ENCODE measurements around the gene DERL2. TPM values are rescaled to one million over a fixed set of nuclear protein-coding genes. Genes with fewer than 3 reads are reported as not detected.

The DERL2 gene
- 10 to 100 TPM; 76.6 to 76.8 TPM for total RNA-seq

GRCh38 chr17:5485270-5486205 is at the start of gene DERL2:
Gene DERL2 (minus strand): TSS chr17:5486178. CDS start chr17:5486161, 17 bp downstream.
- Mint-ChIP-seq H3K4me3 (peak within 1 kb of the TSS; percentile 90), H3K36me3 (ENCODE audit: low read depth) (peaks cover 74% of the 10 kb centered on the region), H3K4me1 (peaks cover 59% of the 10 kb centered on the region), H3K9me3 (no peaks in the 10 kb centered on the region), H3K27me3 (no peaks in the 10 kb centered on the region), H3K27ac (peak within 1 kb of the TSS; percentile 96)
- DNase-seq: no peak
- ChIA-PET POLR2A (interaction anchor here (0.6 to 4.0 kb wide), 25 partner anchors 10 to 1272 kb away, joined by 3 to 46 read pairs (median 4); partner anchors contain the start of genes C1QBP, DHX33, NLRP1 and NUP88), CTCF (interaction anchor here (0.7 to 2.6 kb wide), 7 partner anchors 15 to 293 kb away, joined by 3 to 9 read pairs (median 3); partner anchors contain the start of genes C1QBP and DHX33)

- H3K27me3 Mint-ChIP-seq: no peaks in the 10 kb centered on the region
- ChIA-PET CTCF (no interaction called here), POLR2A (no interaction called here)
- DNase-seq: no peak
- peaks cover 76% of the 10 kb centered on the region for H3K36me3 Mint-ChIP-seq (ENCODE audit: low read depth)
- H3K27ac Mint-ChIP-seq: no peak overlapping the region
- no peaks in the 10 kb centered on the region for H3K4me1 Mint-ChIP-seq
- H3K9me3 Mint-ChIP-seq: no peaks in the 10 kb centered on the region
- no peak overlapping the region for H3K4me3 Mint-ChIP-seq
Observed at GRCh38 chr17:5535436-5535835, 49.5 kb upstream of the DERL2 start.

GRCh38 chr17:5533486-5534315 is 47.7 kb upstream of the DERL2 start:
- no peaks in the 10 kb centered on the region for H3K9me3 Mint-ChIP-seq
- ChIA-PET CTCF (no interaction called here), POLR2A (no interaction called here)
- H3K36me3 Mint-ChIP-seq (ENCODE audit: low read depth): peaks cover 74% of the 10 kb centered on the region
- no peak for DNase-seq
- H3K27me3 Mint-ChIP-seq: no peaks in the 10 kb centered on the region
- no peak overlapping the region for H3K4me3 Mint-ChIP-seq
- H3K27ac Mint-ChIP-seq: no peak overlapping the region
- H3K4me1 Mint-ChIP-seq: no peaks in the 10 kb centered on the region

DNA sequence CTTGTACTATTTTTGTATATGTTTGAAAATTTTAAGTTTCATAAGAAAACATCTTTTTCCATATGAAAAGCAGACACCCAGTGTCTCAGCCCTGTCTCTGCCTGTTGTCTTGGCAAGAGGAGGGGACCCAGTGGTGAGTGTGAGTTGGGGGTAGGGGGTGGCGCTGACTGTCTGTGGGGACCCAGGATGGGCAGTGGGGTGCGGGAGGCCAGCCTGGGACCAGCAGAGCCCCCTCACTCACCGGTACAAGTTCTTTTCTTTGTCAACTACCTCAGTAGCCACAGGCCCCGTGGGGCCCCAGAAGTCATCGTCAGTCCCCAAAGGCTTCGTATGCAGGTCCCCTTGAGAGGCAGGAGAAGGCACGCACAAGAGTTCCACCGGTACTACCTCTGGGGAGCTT is 46.6 kb upstream of the DERL2 start:
- Mint-ChIP-seq H3K4me1 (peaks cover under 1% of the 10 kb centered on the region), H3K27me3 (no peaks in the 10 kb centered on the region), H3K36me3 (ENCODE audit: low read depth) (peaks cover 72% of the 10 kb centered on the region), H3K4me3 (no peak overlapping the region), H3K9me3 (no peaks in the 10 kb centered on the region), H3K27ac (no peak overlapping the region)
- CTCF ChIA-PET: no interaction called here
- DNase-seq: no peak
- POLR2A ChIA-PET: interaction anchor here (1.0 kb wide), 1 partner anchor 17 kb away, joined by 3 read pairs; no protein-coding TSS in a partner anchor

DNA sequence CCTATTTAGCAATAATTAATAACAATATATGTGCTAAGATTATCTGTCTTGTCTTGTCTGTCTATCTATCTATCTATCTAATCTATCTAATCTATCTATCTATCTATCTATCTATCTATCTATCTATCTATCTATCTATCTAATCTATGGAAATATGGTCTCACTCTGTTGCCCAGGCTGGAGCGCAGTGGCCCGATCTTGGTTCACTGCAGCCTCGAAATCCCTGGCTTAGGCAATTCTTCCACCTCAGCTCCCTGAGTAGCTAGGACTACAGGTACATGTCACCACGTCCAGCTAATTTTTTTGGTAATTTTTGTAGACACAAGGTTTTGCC is 45.1 kb upstream of the DERL2 start:
- Mint-ChIP-seq H3K9me3 (no peaks in the 10 kb centered on the region), H3K4me3 (no peak overlapping the region), H3K27ac (no peak overlapping the region), H3K27me3 (no peaks in the 10 kb centered on the region), H3K4me1 (peaks cover 11% of the 10 kb centered on the region), H3K36me3 (ENCODE audit: low read depth) (peaks cover 74% of the 10 kb centered on the region)
- no peak for DNase-seq
- POLR2A ChIA-PET: no interaction called here
- CTCF ChIA-PET: no interaction called here

DNA sequence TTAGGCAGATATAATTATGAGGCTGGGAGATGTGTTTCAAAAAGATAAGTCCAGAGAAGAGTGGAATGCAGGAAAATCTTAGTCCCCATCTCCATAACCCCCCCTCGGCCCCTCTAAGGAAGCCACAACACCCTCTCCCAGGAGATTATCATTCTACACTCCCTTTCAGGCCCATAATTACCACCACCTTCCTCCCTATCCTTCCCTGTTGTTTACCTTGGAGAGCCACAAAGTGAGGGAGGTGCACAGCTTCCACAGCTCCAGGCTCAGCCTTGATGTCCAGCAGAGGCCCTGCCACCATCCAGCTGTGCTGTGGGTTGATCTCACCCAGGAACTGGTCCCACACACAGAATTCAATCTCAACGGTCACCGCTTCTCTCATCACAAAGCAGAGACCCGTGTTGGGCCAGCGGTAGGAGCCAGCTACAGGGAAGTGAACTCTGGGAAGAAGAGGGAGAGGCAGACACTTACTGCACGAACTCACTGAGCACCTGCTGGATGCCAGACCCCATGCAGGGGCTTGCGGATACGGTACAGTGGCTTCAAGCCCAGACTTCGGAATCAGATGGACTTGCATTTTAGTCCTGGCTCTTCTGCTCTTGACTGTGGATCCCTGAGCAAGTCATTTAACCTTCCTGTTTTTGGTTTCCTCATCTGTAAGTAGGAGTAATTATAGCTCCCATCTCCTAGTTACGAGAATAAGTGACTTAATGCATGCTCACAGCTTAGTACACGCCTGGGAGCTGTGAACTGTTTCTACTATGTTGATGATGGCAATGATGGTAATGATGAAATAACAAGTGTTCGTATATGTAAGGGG is 44.5 kb upstream of the DERL2 start:
- Mint-ChIP-seq H3K9me3 (no peaks in the 10 kb centered on the region), H3K4me1 (peaks cover 11% of the 10 kb centered on the region), H3K36me3 (ENCODE audit: low read depth) (peaks cover 70% of the 10 kb centered on the region), H3K4me3 (no peak overlapping the region), H3K27ac (no peak overlapping the region), H3K27me3 (no peaks in the 10 kb centered on the region)
- no peak for DNase-seq
- POLR2A ChIA-PET: no interaction called here
- CTCF ChIA-PET: interaction anchor here (0.6 kb wide), 1 partner anchor 153 kb away, joined by 5 read pairs; no protein-coding TSS in a partner anchor

- Mint-ChIP-seq H3K4me3 (no peak overlapping the region), H3K27me3 (no peaks in the 10 kb centered on the region), H3K36me3 (ENCODE audit: low read depth) (peaks cover 70% of the 10 kb centered on the region), H3K27ac (no peak overlapping the region), H3K4me1 (peaks cover 11% of the 10 kb centered on the region), H3K9me3 (no peaks in the 10 kb centered on the region)
- POLR2A ChIA-PET: interaction anchor here (1.4 to 1.9 kb wide), 2 partner anchors 9 to 56 kb away, joined by 3 to 5 read pairs; no protein-coding TSS in a partner anchor
- CTCF ChIA-PET: no interaction called here
- DNase-seq: no peak
Observed at GRCh38 chr17:5527601-5528250, 41.7 kb upstream of the DERL2 start.

DNA sequence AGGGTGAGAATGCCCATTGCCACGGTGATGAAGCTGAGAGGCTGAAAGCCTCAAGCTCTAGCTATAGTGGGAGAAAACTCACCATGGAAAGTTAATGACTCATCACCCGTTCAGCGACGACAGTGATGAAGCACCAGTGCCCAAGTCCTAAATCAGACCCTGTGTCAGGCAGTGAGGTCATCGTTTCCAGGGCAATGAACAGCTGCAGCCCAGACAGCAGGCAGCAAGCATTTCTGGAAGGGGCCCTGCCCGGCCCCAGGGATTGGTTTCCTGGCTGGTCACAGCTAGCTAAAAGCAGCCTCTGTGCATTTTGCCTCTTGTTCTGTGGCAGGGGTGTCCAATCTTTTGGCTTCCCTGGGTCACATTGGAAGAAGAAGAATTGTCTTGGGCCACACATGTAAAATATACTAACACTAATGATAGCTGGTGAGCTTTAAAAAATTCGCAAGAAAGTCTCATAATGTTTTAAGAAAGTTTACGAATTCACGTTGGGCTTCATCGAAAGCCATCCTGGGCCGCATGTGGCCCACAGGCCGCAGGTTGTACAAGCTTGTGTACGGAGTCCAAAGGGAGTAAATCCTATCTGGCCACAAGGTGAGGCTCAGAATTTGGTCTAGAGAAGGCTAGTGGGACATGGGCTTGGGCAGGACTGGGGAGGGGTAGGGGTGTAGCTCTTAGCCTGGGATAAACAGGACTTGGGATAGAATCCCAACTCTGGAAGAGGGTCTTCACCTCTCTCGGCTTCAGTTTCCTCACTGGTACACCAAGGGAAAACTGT is 41.0 kb upstream of the DERL2 start:
- ChIA-PET POLR2A (interaction anchor here (1.9 kb wide), 1 partner anchor 9 kb away, joined by 5 read pairs; no protein-coding TSS in a partner anchor), CTCF (interaction anchor here (1.1 kb wide), 1 partner anchor 88 kb away, joined by 4 read pairs; the partner anchor contains the start of gene C1QBP)
- Mint-ChIP-seq H3K4me1 (peaks cover 11% of the 10 kb centered on the region), H3K4me3 (no peak overlapping the region), H3K36me3 (ENCODE audit: low read depth) (peaks cover 68% of the 10 kb centered on the region), H3K9me3 (no peaks in the 10 kb centered on the region), H3K27me3 (no peaks in the 10 kb centered on the region), H3K27ac (no peak overlapping the region)
- peak; percentile 43 for DNase-seq

DNA sequence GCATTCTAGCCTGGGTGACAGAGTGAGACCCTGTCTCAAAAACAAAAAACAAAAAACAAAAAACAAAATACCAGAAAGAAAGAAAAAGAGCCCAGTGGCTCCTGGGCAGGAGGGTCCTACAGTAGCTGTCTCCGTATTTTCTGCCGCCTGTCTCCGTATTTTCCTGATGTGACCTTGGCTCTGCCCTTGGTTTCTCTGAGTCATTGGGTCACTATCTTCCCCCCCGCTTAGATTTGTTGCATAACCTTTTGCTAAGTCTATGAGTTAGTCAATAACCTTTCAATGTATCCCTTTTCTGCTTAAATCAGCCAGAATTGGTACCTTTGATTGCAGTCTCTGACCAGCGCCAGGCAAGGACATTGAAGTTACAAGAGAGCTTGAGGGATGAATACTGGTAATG is 37.3 kb upstream of the DERL2 start:
- no peak overlapping the region for H3K4me3 Mint-ChIP-seq
- CTCF ChIA-PET: no interaction called here
- H3K27ac Mint-ChIP-seq: no peak overlapping the region
- no peaks in the 10 kb centered on the region for H3K9me3 Mint-ChIP-seq
- POLR2A ChIA-PET: no interaction called here
- H3K27me3 Mint-ChIP-seq: no peaks in the 10 kb centered on the region
- peaks cover 58% of the 10 kb centered on the region for H3K36me3 Mint-ChIP-seq (ENCODE audit: low read depth)
- no peak for DNase-seq
- H3K4me1 Mint-ChIP-seq: peaks cover 11% of the 10 kb centered on the region

- no peak for DNase-seq
- Mint-ChIP-seq H3K36me3 (ENCODE audit: low read depth) (peaks cover 64% of the 10 kb centered on the region), H3K27me3 (no peaks in the 10 kb centered on the region), H3K9me3 (no peaks in the 10 kb centered on the region), H3K27ac (no peak overlapping the region), H3K4me3 (no peak overlapping the region), H3K4me1 (peaks cover 10% of the 10 kb centered on the region)
- CTCF ChIA-PET: no interaction called here
- POLR2A ChIA-PET: interaction anchor here (1.3 kb wide), 1 partner anchor 36 kb away, joined by 6 read pairs; the partner anchor contains the start of genes DERL2 and MIS12
Observed at GRCh38 chr17:5522476-5522875, 36.5 kb upstream of the DERL2 start.

GRCh38 chr17:5516060-5516792 is 30.2 kb upstream of the DERL2 start:
- POLR2A ChIA-PET: interaction anchor here (0.9 kb wide), 1 partner anchor 16 kb away, joined by 3 read pairs; no protein-coding TSS in a partner anchor
- Mint-ChIP-seq H3K36me3 (ENCODE audit: low read depth) (peaks cover 76% of the 10 kb centered on the region), H3K27me3 (no peaks in the 10 kb centered on the region), H3K27ac (no peak overlapping the region), H3K4me3 (no peak overlapping the region), H3K4me1 (peaks cover 33% of the 10 kb centered on the region), H3K9me3 (peaks cover 2% of the 10 kb centered on the region)
- DNase-seq: no peak
- CTCF ChIA-PET: no interaction called here

All from activated CD4-positive, alpha-beta memory T cell treated with anti-CD3 and anti-CD28 coated beads, Interleukin-2, amount 10 ng/mL, durations not matched to agents 7 days and 5 days (primary cell).